ENCODE data around the gene AP1M1. TPM values are rescaled to one million over a fixed set of nuclear protein-coding genes. Genes with fewer than 3 reads are reported as not detected.
"Not testable (repeated sequence)": the region's sequence is repeated elsewhere in the genome, so short reads cannot be mapped to it uniquely, and the experiment has no call there.

The AP1M1 gene
- total RNA-seq, 1 experiment from 2014 or later = 176 TPM

DNA sequence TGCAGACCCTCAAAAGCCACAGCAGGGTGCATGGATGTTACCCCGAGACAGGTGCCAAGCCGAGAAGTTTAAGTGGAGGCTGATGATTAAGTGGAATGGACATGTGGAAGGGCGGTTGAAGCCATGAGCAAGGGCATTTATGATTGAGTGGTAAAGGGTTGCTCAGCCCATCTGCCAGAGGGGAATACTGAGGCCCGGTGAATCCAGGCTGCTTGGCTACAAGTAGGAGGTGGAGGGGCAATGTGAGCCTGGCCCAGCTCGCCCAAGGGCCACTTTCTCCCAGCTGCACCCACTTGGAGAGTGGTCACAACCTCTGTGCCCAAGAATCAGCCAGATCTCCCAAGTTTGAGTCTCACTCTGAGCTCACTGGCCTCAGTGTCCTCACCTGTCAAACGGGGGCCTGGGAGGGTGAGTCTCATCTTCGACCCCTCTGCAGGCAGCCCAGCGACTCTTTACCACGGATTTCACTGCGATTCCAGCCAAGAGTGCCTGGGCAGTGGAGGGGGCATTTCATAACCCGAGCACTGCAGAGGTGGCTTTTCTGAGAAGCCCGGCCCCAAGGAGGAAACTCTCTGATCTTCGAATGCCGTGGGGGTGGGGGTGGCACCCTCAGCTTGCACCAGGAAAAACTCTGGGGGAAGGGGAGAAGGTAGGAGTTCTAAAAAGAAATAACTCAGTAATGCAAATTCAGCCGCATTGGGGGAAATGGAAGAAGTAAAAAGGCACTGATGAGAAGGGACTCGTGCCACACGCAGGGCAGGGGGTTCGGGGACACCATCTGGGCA, 64.1 kb downstream of the AP1M1 start:
- DNase-seq (ENCODE audit: low read depth) = no peak

GRCh38 chr19:16262618-16263017, 64.9 kb downstream of the AP1M1 start:
- DNase-seq (ENCODE audit: low read depth) = no peak

- DNase-seq (ENCODE audit: low read depth) = no peak
These were observed 65.5 kb downstream of the AP1M1 start for GRCh38 chr19:16263141-16263761.

DNA sequence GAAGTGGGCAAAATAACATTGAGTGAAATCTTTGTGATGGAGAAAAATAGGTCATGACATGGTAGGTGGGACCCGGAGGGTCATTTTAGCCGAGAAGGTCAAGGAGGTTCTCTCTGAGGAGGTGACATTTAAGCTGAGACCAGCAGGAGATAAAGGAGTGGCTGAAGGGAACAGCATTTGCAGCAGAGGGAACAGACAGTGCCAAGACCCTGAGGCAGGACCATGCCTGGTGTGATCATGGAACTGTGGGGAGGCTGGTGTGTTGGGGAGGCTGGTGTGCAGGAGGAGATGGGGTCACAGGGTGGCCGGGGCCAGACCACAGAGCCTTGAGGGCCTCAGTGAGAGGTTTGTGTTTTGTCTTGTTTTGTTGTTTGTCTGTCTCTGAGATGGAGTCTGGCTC, 67.5 kb downstream of the AP1M1 start:
- DNase-seq (ENCODE audit: low read depth) = no peak

DNA sequence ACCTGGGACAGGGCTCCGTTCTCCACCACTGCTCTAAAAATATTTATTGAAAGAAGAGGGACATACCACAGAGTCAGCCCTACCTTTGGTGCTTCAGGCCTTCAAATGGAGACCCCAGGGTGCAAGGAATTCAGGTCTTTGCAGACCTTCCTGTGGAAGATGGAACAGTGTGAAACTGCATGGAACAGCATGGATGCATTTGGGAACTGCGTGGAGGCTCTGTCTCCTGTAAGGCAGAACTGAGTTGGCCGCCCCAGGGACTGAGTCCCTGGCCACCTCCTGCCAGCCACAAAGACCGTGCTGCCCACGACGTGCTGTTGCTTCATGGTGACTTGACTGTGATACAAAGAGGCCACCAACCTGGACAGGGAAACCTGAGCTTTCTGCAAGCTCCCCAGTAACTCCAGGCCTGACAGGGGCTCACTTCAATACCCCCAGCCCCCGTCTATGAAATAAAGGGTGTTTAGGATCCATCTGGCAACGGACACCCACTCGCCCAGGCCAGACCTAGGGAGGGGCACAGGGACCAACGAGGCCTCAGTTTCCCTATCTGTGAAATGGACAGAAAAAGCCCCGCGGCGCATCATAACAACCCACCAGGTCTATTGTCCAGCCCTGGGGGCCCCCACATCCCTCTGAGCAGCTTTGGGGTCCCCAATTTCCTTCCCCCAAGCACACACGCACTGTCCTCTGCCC, 68.3 kb downstream of the AP1M1 start:
- no peak for DNase-seq (ENCODE audit: low read depth)

GRCh38 chr19:16266586-16266942, 68.9 kb downstream of the AP1M1 start:
- no peak for DNase-seq (ENCODE audit: low read depth)

- DNase-seq (ENCODE audit: low read depth) = no peak
These were observed 71.1 kb downstream of the AP1M1 start for GRCh38 chr19:16268676-16269319.

DNA sequence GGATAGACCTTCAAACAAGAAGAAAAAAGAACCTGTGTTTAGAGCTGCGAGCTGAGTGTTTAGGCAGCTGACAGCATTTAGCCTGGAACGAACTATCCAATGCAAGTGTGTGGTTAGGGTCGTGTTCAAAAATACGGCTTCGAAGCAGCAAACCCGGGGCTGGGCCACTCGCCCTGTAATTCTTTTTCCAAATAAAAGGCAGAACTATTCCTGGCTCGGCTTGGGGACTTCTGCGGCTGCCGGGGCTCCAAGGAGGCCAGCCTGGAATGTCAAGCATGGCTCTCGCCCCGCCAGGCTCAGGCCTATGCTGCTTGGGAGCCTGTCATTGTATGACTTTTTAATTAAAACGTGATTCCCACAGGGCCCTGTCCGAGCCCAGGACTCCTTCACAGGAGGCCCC, 75.2 kb downstream of the AP1M1 start:
- DNase-seq (ENCODE audit: low read depth) = no peak

- no peak for DNase-seq (ENCODE audit: low read depth)
These were observed 76.7 kb downstream of the AP1M1 start for GRCh38 chr19:16274447-16274846.

- no peak for DNase-seq (ENCODE audit: low read depth)
These were observed 82.6 kb downstream of the AP1M1 start for GRCh38 chr19:16280306-16280705.

DNA sequence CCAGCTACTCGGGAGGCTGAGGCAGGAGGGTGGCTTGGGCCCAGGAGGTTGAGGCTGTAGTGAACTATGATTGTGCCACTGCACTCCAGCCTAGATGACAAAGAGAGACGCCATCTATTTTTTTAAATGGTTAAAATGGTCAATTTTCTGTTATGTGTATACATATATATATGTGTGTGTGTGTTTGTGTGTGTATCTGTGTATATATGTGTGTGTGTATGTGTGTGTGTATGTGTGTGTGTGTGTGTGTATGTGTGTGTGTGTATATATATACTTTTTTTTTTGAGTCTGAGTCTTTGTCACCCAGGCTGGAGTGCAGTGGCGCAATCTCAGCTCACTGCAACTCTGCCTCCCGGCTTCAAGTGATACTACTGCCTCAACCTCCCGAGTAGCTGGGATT, 84.0 kb downstream of the AP1M1 start:
- no peak for DNase-seq (ENCODE audit: low read depth)

GRCh38 chr19:16283210-16284061, 85.7 kb downstream of the AP1M1 start:
- DNase-seq (ENCODE audit: low read depth) = peak; percentile 14

- no peak for DNase-seq (ENCODE audit: low read depth)
These were observed 86.8 kb downstream of the AP1M1 start for GRCh38 chr19:16284505-16284904.

DNA sequence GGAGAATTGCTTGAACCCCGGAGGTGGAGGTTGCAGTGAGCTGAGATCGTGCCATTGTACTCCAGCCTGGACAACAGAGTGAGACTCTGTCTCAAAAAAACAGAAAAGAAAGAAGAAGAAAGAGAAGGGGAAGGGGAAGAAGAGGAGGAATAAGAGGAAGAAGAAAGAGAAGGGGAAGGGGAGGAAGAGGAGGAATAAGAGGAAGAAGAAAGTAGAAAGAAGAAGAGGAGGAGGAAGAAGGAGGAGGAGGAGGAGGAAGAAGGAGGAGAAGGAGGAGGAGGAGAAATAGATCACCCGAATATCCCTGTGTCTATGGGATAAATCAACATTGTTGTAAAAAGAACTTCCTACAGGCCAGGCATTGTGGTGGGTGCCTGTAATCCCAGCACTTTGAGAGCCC, 87.4 kb downstream of the AP1M1 start:
- DNase-seq (ENCODE audit: low read depth) = not testable (repeated sequence)

GRCh38 chr19:16285769-16286498, 88.2 kb downstream of the AP1M1 start:
- DNase-seq (ENCODE audit: low read depth) = no peak

DNA sequence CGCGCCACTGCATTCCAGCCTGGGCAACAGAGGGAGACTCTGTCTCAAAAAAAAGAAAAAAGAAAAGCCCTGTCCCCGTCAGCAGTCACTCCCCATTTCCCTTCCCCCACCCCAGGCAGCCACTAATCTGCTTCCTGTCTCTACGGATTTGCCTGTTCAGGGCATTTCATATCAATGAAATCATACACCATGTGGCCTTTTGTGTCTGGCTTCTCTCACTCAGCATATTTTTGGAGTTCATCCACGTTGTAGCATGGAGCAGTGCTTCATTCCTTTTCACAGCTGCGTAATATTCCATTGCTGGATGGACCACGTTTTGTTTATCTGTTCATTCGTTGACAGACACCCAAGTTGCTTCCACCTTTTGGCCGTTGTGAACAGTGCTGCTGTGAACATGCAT, 90.8 kb downstream of the AP1M1 start:
- no peak for DNase-seq (ENCODE audit: low read depth)

DNA sequence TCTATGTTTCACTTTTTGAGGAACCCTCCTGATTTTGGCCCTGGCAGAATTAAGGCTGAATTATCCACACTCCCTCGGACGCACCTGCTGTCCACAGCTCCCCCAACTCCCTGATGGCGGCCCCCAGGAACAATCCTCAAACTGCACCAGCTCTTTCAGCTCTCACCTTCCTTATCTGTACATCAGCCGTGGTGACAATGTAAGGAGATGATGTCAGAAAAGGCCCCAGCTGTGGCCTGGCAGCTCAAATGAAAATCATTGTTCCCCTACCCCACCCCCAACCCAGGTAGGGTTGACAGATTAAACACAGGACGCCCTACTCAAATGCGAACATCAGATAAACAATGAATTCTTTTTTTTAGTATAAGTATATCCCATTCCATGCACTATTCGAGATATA, 91.9 kb downstream of the AP1M1 start:
- no peak for DNase-seq (ENCODE audit: low read depth)

- DNase-seq (ENCODE audit: low read depth) = no peak
These were observed 93.0 kb downstream of the AP1M1 start for GRCh38 chr19:16290692-16291091.

GRCh38 chr19:16293118-16294091, 95.7 kb downstream of the AP1M1 start:
- DNase-seq (ENCODE audit: low read depth) = peak; percentile 90

Data from LHCN-M2 (cell line).